H9 (cell line): ENCODE measurements around the gene RUNX1. TPM values are rescaled to one million over a fixed set of nuclear protein-coding genes. Genes with fewer than 3 reads are reported as not detected.

Experiments used
- DNase-seq: peaks from one replicate; pipeline ENCODE4 v3.0.0-alpha.2; 2017
- H2AFZ ChIP-seq: one replicate; pipeline ENCODE4 v1.6.1; 2013; ENCODE audit warnings: mild to moderate bottlenecking, low read length, control low read depth, moderate library complexity
- H2AK5ac ChIP-seq: 2 replicates; pipeline ENCODE4 v1.6.1; 2013; ENCODE audit warnings: low read length, control low read depth, mixed read lengths; ENCODE audit not compliant: insufficient read length
- H2BK120ac ChIP-seq: one replicate; pipeline ENCODE4 v1.6.1; 2013; ENCODE audit warnings: low read depth, mild to moderate bottlenecking, low read length, control low read depth, inconsistent platforms; ENCODE audit not compliant: poor library complexity, severe bottlenecking
- H2BK12ac ChIP-seq: 2 replicates; pipeline ENCODE4 v1.6.1; 2013; ENCODE audit warnings: low read length, control low read depth, mixed read lengths, low read depth; ENCODE audit not compliant: insufficient read length
- H2BK15ac ChIP-seq: 2 replicates; pipeline ENCODE4 v1.6.1; 2013; ENCODE audit warnings: low read depth, low read length, control low read depth
- H2BK20ac ChIP-seq: one replicate; pipeline ENCODE4 v1.6.1; 2013; ENCODE audit warnings: low read depth, mild to moderate bottlenecking, low read length, control low read depth, inconsistent platforms; ENCODE audit not compliant: poor library complexity, severe bottlenecking
- H2BK5ac ChIP-seq: 2 replicates; pipeline ENCODE4 v1.6.1; 2013; ENCODE audit warnings: low read length, control low read depth, mixed read lengths; ENCODE audit not compliant: insufficient read length
- H3K14ac ChIP-seq: 2 replicates; pipeline ENCODE4 v1.6.1; 2013; ENCODE audit warnings: low read length, control low read depth; ENCODE audit not compliant: insufficient read depth
- H3K18ac ChIP-seq: 2 replicates; pipeline ENCODE4 v1.6.1; 2013; ENCODE audit warnings: low read depth, mild to moderate bottlenecking, mixed read lengths, low read length, control low read depth; ENCODE audit not compliant: insufficient read length
- H3K23ac ChIP-seq: 2 replicates; pipeline ENCODE4 v1.6.1; 2013; ENCODE audit warnings: low read length, control low read depth, mixed read lengths, low read depth; ENCODE audit not compliant: insufficient read length
- H3K23me2 ChIP-seq: 2 replicates; pipeline ENCODE4 v1.6.1; 2013; ENCODE audit warnings: low read depth, mild to moderate bottlenecking, mixed read lengths, low read length, control low read depth; ENCODE audit not compliant: insufficient read length, poor library complexity, severe bottlenecking
- H3K27ac ChIP-seq: 2 replicates; pipeline ENCODE4 v1.5.1; 2013; ENCODE audit warnings: low read length, control low read depth, mixed read lengths, low read depth; ENCODE audit not compliant: insufficient read length
- H3K27me3 ChIP-seq: 2 replicates; pipeline ENCODE4 v1.6.1; 2013; ENCODE audit warnings: low read length, control low read depth, inconsistent platforms; ENCODE audit not compliant: insufficient read depth
- H3K4ac ChIP-seq: 2 replicates; pipeline ENCODE4 v1.6.1; 2013; ENCODE audit warnings: low read depth, mild to moderate bottlenecking, control low read depth, inconsistent platforms, low read length, moderate library complexity
- H3K4me1 ChIP-seq: 2 replicates; pipeline ENCODE4 v1.6.1; 2013; ENCODE audit warnings: low read length, control low read depth, inconsistent platforms; ENCODE audit not compliant: insufficient read depth
- H3K4me2 ChIP-seq: 2 replicates; pipeline ENCODE4 v1.6.1; 2013; ENCODE audit warnings: low read length, control low read depth, mixed read lengths; ENCODE audit not compliant: insufficient read length, insufficient read depth
- H3K56ac ChIP-seq: 2 replicates; pipeline ENCODE4 v1.6.1; 2013; ENCODE audit warnings: low read depth, mild to moderate bottlenecking, mixed read lengths, low read length, control low read depth; ENCODE audit not compliant: insufficient read length
- H3K79me1 ChIP-seq: 2 replicates; pipeline ENCODE4 v1.6.1; 2013; ENCODE audit warnings: low read depth, mild to moderate bottlenecking, moderate library complexity, low read length, control low read depth, inconsistent platforms; ENCODE audit not compliant: insufficient read depth, poor library complexity, severe bottlenecking
- H3K79me2 ChIP-seq: 2 replicates; pipeline ENCODE4 v1.6.1; 2013; ENCODE audit warnings: low read length, control low read depth, inconsistent platforms; ENCODE audit not compliant: insufficient read depth
- H3K9ac ChIP-seq: 2 replicates; pipeline ENCODE4 v1.6.1; 2013; ENCODE audit warnings: low read length, control low read depth, mixed read lengths; ENCODE audit not compliant: insufficient read length; ENCODE audit errors: extremely low read depth
- H3K9me3 ChIP-seq: one replicate; pipeline ENCODE4 v1.6.1; 2013; ENCODE audit warnings: low read depth, low read length, inconsistent platforms; ENCODE audit not compliant: control insufficient read depth
- H3T11ph ChIP-seq: one replicate; pipeline ENCODE4 v1.6.1; 2013; ENCODE audit warnings: mild to moderate bottlenecking, low read length, control low read depth, inconsistent platforms
- H4K20me1 ChIP-seq: one replicate; pipeline ENCODE4 v1.6.1; 2013; ENCODE audit not compliant: control insufficient read depth, insufficient read length, insufficient read depth
- H4K5ac ChIP-seq: 2 replicates; pipeline ENCODE4 v1.6.1; 2013; ENCODE audit warnings: low read depth, mild to moderate bottlenecking, mixed read lengths, low read length, control low read depth; ENCODE audit not compliant: insufficient read length
- H4K8ac ChIP-seq: replicated peaks from 2 replicates; pipeline ENCODE4 v1.6.1; 2013; ENCODE audit warnings: low read length, control low read depth, mixed read lengths, low read depth; ENCODE audit not compliant: insufficient read length
- H4K91ac ChIP-seq: 2 replicates; pipeline ENCODE4 v1.6.1; 2013; ENCODE audit warnings: low read depth, mild to moderate bottlenecking, moderate library complexity, mixed read lengths, low read length, control low read depth; ENCODE audit not compliant: insufficient read length
- H3K27ac Mint-ChIP-seq, 3 experiments: 2 replicates in 2 of 3; 3 replicates in 1 of 3; pipeline ENCODE4 v1.8.0; 2020 to 2021; ENCODE audit warnings: mixed read lengths in 3 of 3, mild to moderate bottlenecking in 1 of 3, moderate library complexity in 1 of 3
- H3K27me3 Mint-ChIP-seq: 2 replicates; pipeline ENCODE4 v1.8.0; 2021; ENCODE audit warnings: low read depth, mild to moderate bottlenecking, moderate library complexity, mixed read lengths
- H3K36me3 Mint-ChIP-seq, 3 experiments: 2 replicates in 2 of 3; 3 replicates in 1 of 3; pipeline ENCODE4 v1.8.0; 2020 to 2021; ENCODE audit warnings: low read depth in 3 of 3, mixed read lengths in 3 of 3; ENCODE audit not compliant: insufficient read depth in 1 of 3
- H3K4me1 Mint-ChIP-seq, 2 experiments: 2 replicates each; pipeline ENCODE4 v1.8.0; 2020; ENCODE audit warnings: mixed read lengths in 2 of 2
- H3K4me3 Mint-ChIP-seq, 2 experiments: 2 replicates in 1 of 2; 3 replicates in 1 of 2; pipeline ENCODE4 v1.8.0; 2020 to 2021; ENCODE audit warnings: mild to moderate bottlenecking in 2 of 2, mixed read lengths in 2 of 2, moderate library complexity in 1 of 2
- H3K9me3 Mint-ChIP-seq, 2 experiments: 2 replicates in 1 of 2; 3 replicates in 1 of 2; pipeline ENCODE4 v1.8.0; 2020; ENCODE audit warnings: mild to moderate bottlenecking in 2 of 2, mixed read lengths in 2 of 2, moderate library complexity in 1 of 2
- WGBS: extraction: QIAGEN DNeasy Blood & Tissue Kit; methylation state at CpG from one replicate; pipeline ENCODE4 v1.1.7; 2013; ENCODE audit warnings: missing lambda C conversion rate, low lambda C conversion rate, mixed read lengths; ENCODE audit not compliant: insufficient read length; ENCODE audit errors: extremely low coverage; 5-methylcytosine and 5-hydroxymethylcytosine counted together
- total RNA-seq: library from RNA; stranded (reverse); gene quantifications from 2 replicates; pipeline ENCODE4 v1.2.1, GENCODE V29; 2021
- TF ChIP-seq, protein P1 (sequence below): fragments of 200-600 bp; sonication (generic); conservative IDR thresholded peaks from 3 replicates; pipeline ENCODE4 v1.8.0; 2021; ENCODE audit warnings: antibody characterized with exemption, mild to moderate bottlenecking

The RUNX1 gene
- total RNA-seq, 1 experiment from 2014 or later, result 0.72 TPM

GRCh38 chr21:34958040-34958439, 91.1 kb downstream of the RUNX1 start:
- no peak overlapping the region for H2BK15ac ChIP-seq
- no peak overlapping the region for H3K56ac ChIP-seq
- H3K23ac ChIP-seq, result no peak overlapping the region
- H3K27ac ChIP-seq, result no peak overlapping the region
- H3K4me2 ChIP-seq, result no peak overlapping the region
- H4K5ac ChIP-seq, result no peak overlapping the region
- H3K14ac ChIP-seq, result no peak overlapping the region
- no peak overlapping the region for H4K8ac ChIP-seq
- no peak overlapping the region for H3K9ac ChIP-seq
- Mint-ChIP-seq H3K27ac (no peak overlapping the region), H3K9me3 (no peaks in the 10 kb centered on the region; a peak in 1 of 5 replicates), H3K4me1 (peaks cover 16% of the 10 kb centered on the region in 2 experiments), H3K4me3 (no peak overlapping the region), H3K36me3 (no peaks in the 10 kb centered on the region; a peak in 1 of 7 replicates), H3K27me3 (peaks cover 18% of the 10 kb centered on the region)
- H3K4ac ChIP-seq, result no peak overlapping the region
- no peak overlapping the region for H2AFZ ChIP-seq
- H3K9me3 ChIP-seq, result no peaks in the 10 kb centered on the region
- no peaks in the 10 kb centered on the region for H3K27me3 ChIP-seq
- no peak overlapping the region for H2BK120ac ChIP-seq
- no peak overlapping the region for H2BK20ac ChIP-seq
- H2BK5ac ChIP-seq, result no peak overlapping the region
- no peaks in the 10 kb centered on the region for H3K23me2 ChIP-seq
- WGBS, result no CpG with 5 or more reads among the region's 4 CpGs
- H3K79me1 ChIP-seq, result no peaks in the 10 kb centered on the region
- no peaks in the 10 kb centered on the region for H4K20me1 ChIP-seq
- H3K4me1 ChIP-seq, result no peaks in the 10 kb centered on the region
- no peak overlapping the region for H2BK12ac ChIP-seq
- DNase-seq, result no peak
- H3K18ac ChIP-seq, result no peak overlapping the region
- TF ChIP-seq, protein P1, sequence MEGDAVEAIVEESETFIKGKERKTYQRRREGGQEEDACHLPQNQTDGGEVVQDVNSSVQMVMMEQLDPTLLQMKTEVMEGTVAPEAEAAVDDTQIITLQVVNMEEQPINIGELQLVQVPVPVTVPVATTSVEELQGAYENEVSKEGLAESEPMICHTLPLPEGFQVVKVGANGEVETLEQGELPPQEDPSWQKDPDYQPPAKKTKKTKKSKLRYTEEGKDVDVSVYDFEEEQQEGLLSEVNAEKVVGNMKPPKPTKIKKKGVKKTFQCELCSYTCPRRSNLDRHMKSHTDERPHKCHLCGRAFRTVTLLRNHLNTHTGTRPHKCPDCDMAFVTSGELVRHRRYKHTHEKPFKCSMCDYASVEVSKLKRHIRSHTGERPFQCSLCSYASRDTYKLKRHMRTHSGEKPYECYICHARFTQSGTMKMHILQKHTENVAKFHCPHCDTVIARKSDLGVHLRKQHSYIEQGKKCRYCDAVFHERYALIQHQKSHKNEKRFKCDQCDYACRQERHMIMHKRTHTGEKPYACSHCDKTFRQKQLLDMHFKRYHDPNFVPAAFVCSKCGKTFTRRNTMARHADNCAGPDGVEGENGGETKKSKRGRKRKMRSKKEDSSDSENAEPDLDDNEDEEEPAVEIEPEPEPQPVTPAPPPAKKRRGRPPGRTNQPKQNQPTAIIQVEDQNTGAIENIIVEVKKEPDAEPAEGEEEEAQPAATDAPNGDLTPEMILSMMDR, result no peak
- no peaks in the 10 kb centered on the region for H3K79me2 ChIP-seq
- no peak overlapping the region for H4K91ac ChIP-seq
- no peak overlapping the region for H2AK5ac ChIP-seq
- H3T11ph ChIP-seq, result no peak overlapping the region
